Upper lobe of right lung (tissue), 1 donor: ENCODE data around the gene MMP27. TPM values are rescaled to one million over a fixed set of nuclear protein-coding genes. Genes with fewer than 3 reads are reported as not detected.
"Not testable (repeated sequence)": the region's sequence is repeated elsewhere in the genome, so short reads cannot be mapped to it uniquely, and the experiment has no call there.

ENCODE experiments used
- ATAC-seq: fragments of 200-7000 bp; cut with Tn5 transposase; one replicate; pipeline ENCODE4 v1.9.1; 2020; ENCODE audit warnings: mild to moderate bottlenecking, moderate library complexity
- DNase-seq: peaks from one replicate; pipeline ENCODE4 v3.0.0-alpha.2; 2020
- H3K27ac ChIP-seq: fragments of 200-600 bp; one replicate; pipeline ENCODE4 v1.8.0; 2022
- H3K27me3 ChIP-seq: fragments of 200-600 bp; one replicate; pipeline ENCODE4 v1.8.0; 2022; ENCODE audit warnings: mild to moderate bottlenecking
- H3K36me3 ChIP-seq: fragments of 200-600 bp; one replicate; pipeline ENCODE4 v1.8.0; 2022
- H3K4me1 ChIP-seq: fragments of 200-600 bp; one replicate; pipeline ENCODE4 v1.8.0; 2022
- H3K4me3 ChIP-seq: fragments of 200-600 bp; one replicate; pipeline ENCODE4 v1.8.0; 2022; ENCODE audit warnings: mild to moderate bottlenecking
- H3K9me3 ChIP-seq: fragments of 200-600 bp; one replicate; pipeline ENCODE4 v1.8.0; 2022
- CTCF ChIP-seq: fragments of 200-600 bp; IDR thresholded peaks from one replicate; pipeline ENCODE4 v1.8.0; 2022; ENCODE audit warnings: antibody characterized with exemption
- intact Hi-C: fragments of 100-400 bp; cut with DNase I; formaldehyde crosslinking; loops from one replicate; pipeline ENCODE4 v1.11.0; 2022
- total RNA-seq: library from RNA; stranded (reverse); fragmentation: NEBNext Ultra II Directional; extraction: Animal tissue kit (Norgen Biotek cat#: 25700); gene quantifications from one replicate; pipeline ENCODE4 v1.2.1, GENCODE V29; 2021
- donor health status: DM: no; HTN: yes; CAD: no; lungs with severe emphysema.

The MMP27 gene
- total RNA-seq, 1 donor from 2014 or later: not detected

- no peaks in the 10 kb centered on the region for H3K27me3 ChIP-seq
- no peaks in the 10 kb centered on the region for H3K36me3 ChIP-seq
- H3K4me3 ChIP-seq: no peak overlapping the region
- H3K27ac ChIP-seq: no peak overlapping the region
- H3K4me1 ChIP-seq: peaks cover 8% of the 10 kb centered on the region
- TF ChIP-seq CTCF: no peak
- intact Hi-C loops: no loop called here
- H3K9me3 ChIP-seq: no peaks in the 10 kb centered on the region
- DNase-seq (no peak), ATAC-seq (no peak)
These were observed 29.1 kb upstream of the MMP27 start for GRCh38 chr11:102734650-102735049.

GRCh38 chr11:102733232-102733875 is 27.8 kb upstream of the MMP27 start:
- peaks cover 8% of the 10 kb centered on the region for H3K4me1 ChIP-seq
- H3K27ac ChIP-seq: no peak overlapping the region
- intact Hi-C loops: no loop called here
- DNase-seq (peak; percentile 79), ATAC-seq (peak; percentile 92)
- no peak overlapping the region for H3K4me3 ChIP-seq
- H3K27me3 ChIP-seq: no peaks in the 10 kb centered on the region
- no peaks in the 10 kb centered on the region for H3K36me3 ChIP-seq
- peak; percentile 74 for TF ChIP-seq CTCF
- H3K9me3 ChIP-seq: no peaks in the 10 kb centered on the region

- peak; percentile 51 for ATAC-seq
- H3K27me3 ChIP-seq, intact Hi-C loops, H3K27ac ChIP-seq, DNase-seq, H3K36me3 ChIP-seq, H3K9me3 ChIP-seq, H3K4me1 ChIP-seq, H3K4me3 ChIP-seq: not testable (repeated sequence)
These were observed 25.4 kb upstream of the MMP27 start for GRCh38 chr11:102730944-102731343.

- no peak overlapping the region for H3K27ac ChIP-seq
- H3K36me3 ChIP-seq: no peaks in the 10 kb centered on the region
- DNase-seq: no peak
- ATAC-seq: no peak
- H3K4me1 ChIP-seq: peaks cover 5% of the 10 kb centered on the region
- no peak overlapping the region for H3K4me3 ChIP-seq
- intact Hi-C loops: no loop called here
- no peak for TF ChIP-seq CTCF
- no peaks in the 10 kb centered on the region for H3K27me3 ChIP-seq
- no peaks in the 10 kb centered on the region for H3K9me3 ChIP-seq
These were observed 24.6 kb upstream of the MMP27 start for GRCh38 chr11:102729849-102730815.

- DNase-seq (no peak), ATAC-seq (peak; percentile 86)
- Histone ChIP-seq H3K27me3 (no peaks in the 10 kb centered on the region), H3K36me3 (no peaks in the 10 kb centered on the region), H3K27ac (no peak overlapping the region), H3K4me1 (peaks cover 5% of the 10 kb centered on the region), H3K4me3 (no peak overlapping the region), H3K9me3 (no peaks in the 10 kb centered on the region)
- intact Hi-C loops: no loop called here
- TF ChIP-seq CTCF: no peak
These were observed 22.3 kb upstream of the MMP27 start for GRCh38 chr11:102727890-102728289.

GRCh38 chr11:102724904-102725500 is 19.4 kb upstream of the MMP27 start, which contains the start of gene MMP8:
Gene MMP8 (minus strand): TSS chr11:102724954. CDS start chr11:102724855, 99 bp downstream.
- H3K36me3 ChIP-seq: no peaks in the 10 kb centered on the region
- intact Hi-C loops: no loop called here
- no peak for ATAC-seq
- no peak within 1 kb of the TSS for H3K27ac ChIP-seq
- no peaks in the 10 kb centered on the region for H3K27me3 ChIP-seq
- no peak for DNase-seq
- no peak for TF ChIP-seq CTCF
- no peak within 1 kb of the TSS for H3K4me3 ChIP-seq
- no peaks in the 10 kb centered on the region for H3K9me3 ChIP-seq
- H3K4me1 ChIP-seq: no peaks in the 10 kb centered on the region
